H1 (cell line): ENCODE measurements around the gene IL13. TPM values are rescaled to one million over a fixed set of nuclear protein-coding genes. Genes with fewer than 3 reads are reported as not detected.
"Not testable (repeated sequence)": the region's sequence is repeated elsewhere in the genome, so short reads cannot be mapped to it uniquely, and the experiment has no call there.

Source experiments
- CTCF ChIA-PET: fragments of 300-600 bp; sonication (Branson Sonifier 250); formaldehyde crosslinking; loops from one replicate; lab custom pipeline; 2021; ENCODE audit not compliant: partially characterized antibody; lab: Charles Lee
- POLR2A ChIA-PET: fragments of 300-600 bp; sonication (Branson Sonifier 250); formaldehyde crosslinking; loops from one replicate; lab custom pipeline; 2021; ENCODE audit warnings: inconsistent platforms; ENCODE audit not compliant: partially characterized antibody; lab: Charles Lee
- DNase-seq, 2 experiments: peaks; one replicate each; pipeline versions ENCODE4 v3.0.0 to v3.0.0-alpha.2; 2010 to 2022; ENCODE audit warnings: low spot score in 2 of 2, low read depth in 1 of 2, mixed read lengths in 1 of 2
- FAIRE-seq: peaks from 2 replicates; lab custom pipeline; 2011; peaks lifted over from hg19 to GRCh38; lab: Jason Lieb, UNC
- H2AFZ ChIP-seq: 2 replicates; pipeline ENCODE4 v1.8.1; 2012; ENCODE audit warnings: low read length, inconsistent platforms
- H2AK5ac ChIP-seq: 2 replicates; pipeline ENCODE4 v1.6.1; 2013; ENCODE audit warnings: low read depth, low read length
- H2BK120ac ChIP-seq: replicated peaks from 2 replicates; pipeline ENCODE3; 2013; ENCODE audit warnings: low read depth, low read length, inconsistent platforms
- H2BK12ac ChIP-seq: 2 replicates; pipeline ENCODE4 v1.6.1; 2013; ENCODE audit warnings: low read depth, low read length
- H2BK15ac ChIP-seq: 2 replicates; pipeline ENCODE4 v1.6.1; 2013; ENCODE audit warnings: low read length
- H2BK20ac ChIP-seq: 2 replicates; pipeline ENCODE4 v1.6.1; 2013; ENCODE audit warnings: low read length
- H2BK5ac ChIP-seq: 2 replicates; pipeline ENCODE4 v1.6.1; 2013; ENCODE audit warnings: low read depth, low read length
- H3K14ac ChIP-seq: 2 replicates; pipeline ENCODE4 v1.6.1; 2013; ENCODE audit warnings: inconsistent platforms; ENCODE audit not compliant: insufficient read length
- H3K18ac ChIP-seq: 2 replicates; pipeline ENCODE4 v1.6.1; 2013; ENCODE audit warnings: low read length; ENCODE audit errors: extremely low read depth
- H3K23ac ChIP-seq: 2 replicates; pipeline ENCODE4 v1.6.1; 2013; ENCODE audit warnings: inconsistent platforms; ENCODE audit not compliant: insufficient read length
- H3K23me2 ChIP-seq: 2 replicates; pipeline ENCODE4 v1.6.1; 2013; ENCODE audit warnings: low read depth, low read length
- H3K27ac ChIP-seq: 2 replicates; pipeline ENCODE4 v1.6.1; 2011; ENCODE audit warnings: low read depth, low read length, inconsistent platforms
- H3K27me3 ChIP-seq, 4 experiments: replicated peaks in 1 of 4; 1 replicate in 1 of 4; 2 replicates in 3 of 4; pipeline versions ENCODE4 v1.6.1 to v1.8.1; 2011 to 2013; ENCODE audit warnings: low read length in 3 of 4, mild to moderate bottlenecking in 3 of 4, inconsistent platforms in 2 of 4, mixed read lengths in 2 of 4, moderate library complexity in 1 of 4; ENCODE audit not compliant: control insufficient read depth in 3 of 4, insufficient read depth in 3 of 4; ENCODE audit errors: extremely low read depth in 1 of 4
- H3K36me3 ChIP-seq, 4 experiments: 2 replicates each; pipeline versions ENCODE4 v1.6.1 to v1.8.1; 2011 to 2013; ENCODE audit warnings: mild to moderate bottlenecking in 4 of 4, low read length in 3 of 4, moderate library complexity in 2 of 4, control low read depth in 1 of 4, inconsistent platforms in 1 of 4; ENCODE audit not compliant: insufficient read depth in 4 of 4, control insufficient read depth in 2 of 4
- H3K4ac ChIP-seq: replicated peaks from 2 replicates; pipeline ENCODE3; 2013; ENCODE audit warnings: low read length, low read depth, mixed read lengths, inconsistent platforms; ENCODE audit not compliant: insufficient read length
- H3K4me1 ChIP-seq, 4 experiments: replicated peaks in 1 of 4; 1 replicate in 1 of 4; 2 replicates in 3 of 4; pipeline versions ENCODE4 v1.6.1 to v1.8.1; 2011 to 2013; ENCODE audit warnings: low read length in 3 of 4, inconsistent platforms in 2 of 4, mixed read lengths in 1 of 4; ENCODE audit not compliant: insufficient read depth in 4 of 4, control insufficient read depth in 3 of 4
- H3K4me2 ChIP-seq, 2 experiments: 2 replicates each; pipeline versions ENCODE4 v1.6.1 to v1.8.1; 2011 to 2013; ENCODE audit warnings: low read depth in 2 of 2, low read length in 2 of 2, control low read depth in 1 of 2, inconsistent platforms in 1 of 2, mild to moderate bottlenecking in 1 of 2; ENCODE audit not compliant: insufficient read depth in 1 of 2
- H3K4me3 ChIP-seq, 4 experiments: fragments of 200-600, 300-600 bp in 1 of 4; sonication (generic), shearing (Covaris generic), sonication (Bioruptor Twin) in 1 of 4; 2 replicates each; pipeline versions ENCODE4 v1.5.1 to v1.8.1; 2011 to 2016; ENCODE audit warnings: low read length in 4 of 4, low read depth in 3 of 4, control low read depth in 2 of 4, inconsistent platforms in 2 of 4, mild to moderate bottlenecking in 2 of 4, mixed read lengths in 1 of 4, moderate library complexity in 1 of 4; ENCODE audit not compliant: insufficient read depth in 2 of 4; ENCODE audit errors: extremely low read depth in 1 of 4
- H3K56ac ChIP-seq: replicated peaks from 2 replicates; pipeline ENCODE3; 2013; ENCODE audit warnings: low read depth, mild to moderate bottlenecking, mixed read lengths, low read length, inconsistent platforms; ENCODE audit not compliant: insufficient read length
- H3K79me1 ChIP-seq: 2 replicates; pipeline ENCODE4 v1.6.1; 2013; ENCODE audit warnings: low read depth, low read length, control low read depth
- H3K79me2 ChIP-seq, 2 experiments: 2 replicates each; pipeline versions ENCODE4 v1.6.1 to v1.8.1; 2012 to 2013; ENCODE audit warnings: low read length in 2 of 2, mild to moderate bottlenecking in 2 of 2, inconsistent platforms in 1 of 2; ENCODE audit not compliant: insufficient read depth in 2 of 2, control insufficient read depth in 1 of 2
- H3K9ac ChIP-seq, 4 experiments: replicated peaks in 1 of 4; 1 replicate in 1 of 4; 2 replicates in 3 of 4; pipeline versions ENCODE4 v1.6.1 to v1.8.1; 2011 to 2013; ENCODE audit warnings: low read depth in 3 of 4, low read length in 3 of 4, control low read depth in 2 of 4, mild to moderate bottlenecking in 2 of 4, moderate library complexity in 2 of 4, inconsistent platforms in 1 of 4; ENCODE audit errors: extremely low read depth in 1 of 4
- H3K9me3 ChIP-seq, 2 experiments: 2 replicates each; pipeline versions ENCODE4 v1.6.1 to v1.8.1; 2012 to 2013; ENCODE audit warnings: mild to moderate bottlenecking in 2 of 2, moderate library complexity in 2 of 2, control low read depth in 1 of 2, inconsistent platforms in 1 of 2, low read depth in 1 of 2, low read length in 1 of 2, mixed read lengths in 1 of 2; ENCODE audit not compliant: insufficient read depth in 2 of 2
- H4K20me1 ChIP-seq, 2 experiments: replicated peaks in 1 of 2; 2 replicates each; pipeline versions ENCODE3 to v1.8.1; 2011 to 2013; ENCODE audit warnings: inconsistent platforms in 2 of 2, low read length in 2 of 2, mild to moderate bottlenecking in 1 of 2; ENCODE audit not compliant: insufficient read depth in 2 of 2, control insufficient read depth in 1 of 2
- H4K5ac ChIP-seq: 2 replicates; pipeline ENCODE4 v1.6.1; 2013; ENCODE audit warnings: low read length, low read depth, mixed read lengths, inconsistent platforms; ENCODE audit not compliant: insufficient read length
- H4K8ac ChIP-seq: 2 replicates; pipeline ENCODE4 v1.8.0; 2013; ENCODE audit warnings: mild to moderate bottlenecking, moderate library complexity, low read length, inconsistent platforms; ENCODE audit not compliant: insufficient read depth; ENCODE audit errors: extremely low read depth
- H4K91ac ChIP-seq: replicated peaks from 2 replicates; pipeline ENCODE3; 2013; ENCODE audit warnings: low read length, mixed read lengths, inconsistent platforms; ENCODE audit not compliant: insufficient read length
- WGBS, 2 experiments: shearing (Covaris generic) in 1 of 2; methylation state at CpG; one replicate each; pipeline versions ENCODE4 v1.1.6 to v1.1.7; 2013 to 2015; ENCODE audit warnings: low lambda C conversion rate in 2 of 2, mixed read lengths in 2 of 2, inconsistent platforms in 1 of 2, low coverage in 1 of 2, missing lambda C conversion rate in 1 of 2; ENCODE audit not compliant: insufficient replicate concordance in 2 of 2, insufficient coverage in 1 of 2, insufficient read length in 1 of 2; ENCODE audit errors: extremely low coverage in 1 of 2, missing lambda C conversion rate in 1 of 2; 5-methylcytosine and 5-hydroxymethylcytosine counted together
- polyA plus RNA-seq, 7 experiments: library from polyadenylated mRNA; depleted of rRNA in 3 of 7; stranded (reverse) in 5 of 7; unstranded in 2 of 7; fragments of >200 nt in 5 of 7; fragments of 200-250 nt in 2 of 7; gene quantifications; 1 replicate in 5 of 7; 2 replicates in 1 of 7; 4 replicates in 1 of 7; pipeline versions ENCODE4 v1.2.1 to v1.2.3, GENCODE V29; 2011 to 2013; ENCODE audit warnings: missing spikeins in 2 of 7, mixed read lengths in 2 of 7
- total RNA-seq: library from RNA; stranded (reverse); fragmentation: NEBNext Ultra II Directional; extraction: Animal tissue kit (Norgen Biotek cat#: 25700); gene quantifications from 2 replicates; pipeline ENCODE4 v1.2.1, GENCODE V29; 2021

IL13 gene
- total and polyA plus RNA-seq, 2 of the 8 experiments (the other 6 are each of a cell fraction or from before 2014, with no cell fraction given), result not detected

- POLR2A ChIA-PET, result interaction anchor here (0.6 to 1.3 kb wide), 2 partner anchors 10 to 48 kb away, joined by 3 to 4 read pairs; no protein-coding TSS in a partner anchor
- CTCF ChIA-PET, H3K9me3 ChIP-seq: not testable (repeated sequence)
Observed at GRCh38 chr5:132691755-132692631, 34.0 kb downstream of the IL13 start.

More at GRCh38 chr5:132691755-132692631, 34.0 kb downstream of the IL13 start:
- H4K5ac ChIP-seq, H3K4ac ChIP-seq, H3K23me2 ChIP-seq, H3K9ac ChIP-seq, H3K27ac ChIP-seq, H2BK15ac ChIP-seq, H3K4me2 ChIP-seq, H2AK5ac ChIP-seq, H3K4me3 ChIP-seq, H3K79me1 ChIP-seq, H3K4me1 ChIP-seq, H3K56ac ChIP-seq, H3K79me2 ChIP-seq, H2BK5ac ChIP-seq, H4K8ac ChIP-seq, H3K27me3 ChIP-seq, H4K20me1 ChIP-seq, H2BK120ac ChIP-seq, H2BK20ac ChIP-seq, H3K36me3 ChIP-seq, H4K91ac ChIP-seq, FAIRE-seq, DNase-seq, H3K23ac ChIP-seq, H3K18ac ChIP-seq, H3K14ac ChIP-seq, H2BK12ac ChIP-seq, H2AFZ ChIP-seq: not testable (repeated sequence)
- WGBS, 2 experiments, result 85% methylated on average over 5 of the region's 5 CpGs; no CpG with 5 or more reads in 1 of the 2 experiments
